ENCODE measurements around the gene SF3B4.

- TF ChIP-seq CTCF (IDR thresholded peaks at IDR 0.05; ENCODE audit: borderline replicate concordance, extremely low read depth, low read length, poor library complexity, severe bottlenecking) (no peak), EZH2 (IDR thresholded peaks at IDR 0.05; ENCODE audit: borderline replicate concordance, low read depth, low read length, severe bottlenecking) (no peak)
These were observed 37.8 kb upstream of the SF3B4 start for GRCh38 chr1:149965440-149965839.

Data from DND-41 (cell line).